Activated CD8-positive, alpha-beta memory T cell treated with anti-CD3 and anti-CD28 coated beads, Interleukin-2, amount 50 U/mL, for 4 hours (primary cell): ENCODE data around the gene VCX3A.
"Not testable (repeated sequence)": the region's sequence is repeated elsewhere in the genome, so short reads cannot be mapped to it uniquely, and the experiment has no call there.

Source experiments
- DNase-seq: peaks from one replicate; pipeline ENCODE4 v3.0.0-alpha.2; 2020

Gene VCX3A

DNA sequence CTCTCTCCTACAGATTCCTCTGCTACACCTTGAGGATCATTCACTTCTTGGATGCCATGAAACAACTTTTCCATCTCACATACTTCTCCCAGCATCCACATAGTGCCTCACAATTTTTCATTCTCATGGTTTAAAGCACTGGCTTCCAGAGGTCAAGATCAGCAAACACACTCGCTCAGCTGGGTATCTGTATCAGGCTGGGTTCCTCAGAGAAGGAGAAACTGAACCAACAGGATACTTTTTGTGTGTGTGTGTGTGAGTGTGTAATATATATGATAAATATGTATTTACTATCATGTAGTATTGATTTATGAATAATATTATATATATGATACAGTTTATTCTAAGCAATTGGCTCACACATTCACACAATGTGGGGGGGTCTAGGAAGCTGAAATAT, at the start of gene VCX3A:
Gene VCX3A, minus strand, starts transcription at position 101 of the 400 bp plus-strand sequence. CDS start 621 bp downstream, outside the sequence.
- not testable (repeated sequence) for DNase-seq

DNA sequence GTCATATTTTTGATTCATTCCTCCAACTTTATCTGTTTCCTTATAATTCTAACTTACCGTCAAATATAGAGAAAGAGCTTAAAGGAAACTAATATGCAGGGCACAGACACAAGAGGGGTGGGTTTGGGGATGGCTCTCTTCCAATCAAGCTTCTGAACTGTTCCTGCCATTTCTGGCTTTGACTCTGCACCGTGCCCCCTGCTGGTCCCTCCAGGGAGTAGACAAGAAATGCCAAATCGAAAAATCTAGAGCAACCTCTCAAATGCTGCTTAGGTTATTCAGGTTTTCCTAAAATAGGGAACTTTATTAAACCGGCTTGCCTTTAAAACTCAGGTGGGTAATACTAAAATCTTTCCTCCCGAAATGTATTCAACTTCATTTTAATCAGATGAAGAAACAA, 39.8 kb upstream of the VCX3A start:
- no peak for DNase-seq

DNA sequence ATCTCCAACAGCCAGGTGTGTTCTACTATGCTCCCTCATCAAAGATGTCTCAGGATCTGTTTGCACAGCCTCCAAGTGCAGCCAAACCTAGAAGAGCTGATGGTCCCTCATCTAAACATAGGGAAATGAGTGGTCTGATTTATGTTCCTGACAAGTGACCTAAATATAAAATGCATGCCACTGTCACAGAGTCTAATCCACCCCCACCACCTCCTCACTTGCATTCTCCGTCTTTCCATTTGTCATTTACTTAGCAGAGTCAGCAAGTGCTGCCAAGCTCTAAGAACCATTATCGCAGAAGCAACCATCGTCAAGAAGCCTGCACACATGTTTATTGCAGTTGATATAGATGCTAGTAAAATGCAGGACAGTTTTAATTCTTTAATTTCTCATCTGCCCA, 33.1 kb upstream of the VCX3A start:
- DNase-seq = no peak

DNA sequence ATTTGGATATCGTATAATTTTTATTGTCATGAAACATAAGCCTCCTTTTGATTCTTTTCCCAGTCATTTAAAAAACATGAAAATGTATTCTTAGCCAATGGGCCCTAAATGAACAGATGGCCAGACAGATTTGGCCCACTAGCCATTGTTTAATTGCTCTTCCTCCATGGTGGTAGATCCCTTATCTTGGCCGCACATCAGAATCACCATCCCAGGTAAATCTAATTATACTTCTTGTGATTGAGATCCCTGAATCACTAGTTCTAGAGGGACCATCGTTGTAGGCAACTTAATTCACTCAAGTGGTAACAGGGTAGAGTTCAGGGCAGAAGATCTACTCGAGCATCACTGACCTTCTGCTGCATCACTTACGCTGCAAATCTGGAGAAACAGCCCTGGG, 24.1 kb upstream of the VCX3A start:
- DNase-seq = no peak

DNA sequence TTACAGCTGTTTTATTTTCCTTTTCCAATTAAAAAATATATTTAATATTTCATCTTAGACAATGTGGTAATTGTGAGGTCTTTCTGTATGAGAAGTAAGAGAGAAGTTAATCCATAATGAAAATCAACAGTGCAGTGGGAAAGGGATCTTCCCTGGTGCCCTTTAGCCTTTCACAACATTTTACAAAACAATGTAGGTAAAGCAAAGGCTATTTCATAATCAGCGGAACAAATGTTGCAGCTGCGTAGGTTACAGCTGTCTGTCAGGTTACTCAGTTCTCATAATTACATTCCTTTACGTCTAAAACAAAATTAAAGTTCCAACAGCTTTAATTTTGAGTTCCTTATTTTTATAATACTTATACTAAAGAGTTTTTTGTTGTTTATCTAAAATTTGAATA, 22.8 kb upstream of the VCX3A start:
- no peak for DNase-seq

DNA sequence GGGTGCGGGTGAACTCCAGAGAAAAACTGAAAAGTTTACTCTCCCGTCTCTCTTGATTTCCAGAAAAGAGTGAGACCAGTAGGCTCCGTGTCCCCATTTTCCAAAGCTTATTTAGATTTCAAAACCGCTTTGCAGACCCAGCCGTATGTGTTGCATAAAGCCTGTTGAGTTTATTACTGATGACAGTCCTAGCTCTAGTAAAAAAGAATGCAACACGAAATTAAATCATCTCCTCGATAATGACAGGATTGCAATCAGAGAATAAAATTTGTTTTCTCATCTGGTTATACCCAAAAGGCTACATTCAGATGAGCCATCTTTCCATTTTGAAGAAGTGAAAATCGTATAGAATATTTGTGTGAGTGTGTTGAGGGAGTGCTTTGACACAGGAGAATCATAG, 16.1 kb upstream of the VCX3A start:
- no peak for DNase-seq

DNA sequence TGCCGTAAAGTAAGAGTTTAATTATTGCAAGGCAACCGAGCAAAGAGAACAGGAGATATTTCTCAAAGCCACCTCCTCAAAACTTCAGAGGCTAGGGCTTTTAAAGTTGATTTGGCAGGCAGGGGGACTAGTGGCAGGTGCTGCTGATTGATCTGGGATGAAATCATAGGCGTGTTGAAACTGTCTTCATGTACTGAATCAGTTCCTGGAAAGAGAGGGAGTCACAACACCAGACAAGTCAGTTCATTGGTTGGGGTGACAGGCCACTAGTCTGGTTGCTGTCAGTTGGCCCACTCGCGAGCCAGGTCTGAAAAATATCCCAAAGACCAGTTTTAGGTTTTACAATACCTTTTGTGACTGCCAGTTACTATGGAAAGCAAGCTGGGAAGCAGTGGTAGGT, 10.8 kb upstream of the VCX3A start:
- no peak for DNase-seq

DNA sequence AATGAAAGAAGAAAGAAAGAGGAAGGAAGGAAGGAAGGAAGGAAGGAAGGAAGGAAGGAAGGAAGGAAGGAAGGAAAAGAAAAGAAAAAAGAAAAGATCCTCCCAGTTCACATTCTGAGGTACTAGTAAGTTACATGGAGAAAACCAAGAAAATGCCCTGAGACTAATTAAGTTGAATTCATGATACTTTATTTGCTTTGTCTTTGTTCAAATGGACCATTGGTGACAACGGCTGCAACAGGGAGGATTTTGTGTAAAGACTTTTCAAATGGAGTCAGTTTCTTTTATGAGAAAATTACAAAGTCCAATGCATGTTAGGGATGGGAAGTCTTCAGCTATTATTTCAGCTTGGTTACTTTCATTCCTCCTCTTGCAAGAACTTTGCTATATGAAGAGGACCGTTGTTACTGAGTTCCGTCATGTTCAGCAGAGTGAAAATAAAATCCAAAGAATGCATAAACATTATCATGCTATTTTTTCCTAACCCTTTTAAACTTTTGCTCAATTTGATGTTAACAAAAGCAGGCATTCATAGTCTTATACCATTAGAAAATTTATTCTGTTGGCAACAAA, 8.3 kb downstream of the VCX3A start:
- DNase-seq = no peak

DNA sequence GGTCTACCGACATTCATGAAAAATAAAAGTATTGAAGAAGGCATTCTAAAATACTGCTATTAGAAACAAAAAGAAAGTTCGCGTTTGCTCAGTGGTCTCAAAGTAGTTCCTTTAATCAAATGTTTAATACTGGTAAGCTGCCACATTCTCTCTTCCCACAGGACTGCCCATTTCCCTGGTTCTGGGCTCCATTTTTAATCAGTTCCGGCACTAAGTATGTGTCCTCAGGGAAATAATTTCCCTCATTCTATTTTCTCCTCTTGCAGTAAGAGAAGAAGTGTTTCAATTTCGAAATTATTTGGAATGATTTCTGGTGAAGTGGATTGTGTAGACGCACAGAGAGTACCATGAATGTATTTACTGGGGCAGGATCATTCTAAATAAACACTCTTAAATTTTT, 17.5 kb downstream of the VCX3A start:
- no peak for DNase-seq

DNA sequence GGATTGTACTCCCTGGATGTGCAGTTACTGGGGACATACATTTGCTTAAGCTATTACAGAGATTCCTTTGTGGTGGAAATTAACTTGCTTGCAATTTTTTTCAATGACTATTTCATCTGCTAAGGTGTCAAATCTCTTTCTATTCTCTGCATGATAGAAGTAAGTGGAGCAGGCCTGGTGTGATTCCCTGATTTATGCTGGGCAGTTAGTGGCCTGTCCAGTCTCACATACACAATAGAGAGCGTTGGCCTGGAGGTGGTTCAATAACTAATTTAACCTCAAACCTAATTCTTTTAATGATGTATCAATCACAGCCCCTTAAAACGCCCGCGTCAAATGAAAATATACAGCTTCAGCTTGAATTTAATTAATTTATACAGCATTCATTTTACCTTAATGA, 28.5 kb downstream of the VCX3A start:
- DNase-seq = no peak

DNA sequence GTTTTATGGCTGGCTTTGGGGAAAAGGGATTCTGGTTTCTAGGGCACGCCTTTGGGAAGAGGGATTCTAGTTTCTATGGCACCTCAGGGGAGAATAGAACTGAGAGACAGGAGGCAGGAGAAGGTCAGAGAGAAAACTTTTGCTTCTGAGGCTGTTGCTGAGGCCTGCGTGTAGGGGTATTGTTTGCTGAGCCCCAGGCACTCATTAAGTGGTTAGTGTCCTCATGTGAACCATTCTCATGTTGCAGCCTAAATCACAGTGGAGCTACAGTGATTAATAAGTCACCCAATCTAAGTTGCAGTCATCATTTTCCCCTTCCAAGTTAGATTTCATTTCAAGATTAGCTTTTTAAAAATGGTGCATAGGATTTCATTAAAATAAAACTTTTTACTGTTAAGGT, 29.0 kb downstream of the VCX3A start:
- no peak for DNase-seq

DNA sequence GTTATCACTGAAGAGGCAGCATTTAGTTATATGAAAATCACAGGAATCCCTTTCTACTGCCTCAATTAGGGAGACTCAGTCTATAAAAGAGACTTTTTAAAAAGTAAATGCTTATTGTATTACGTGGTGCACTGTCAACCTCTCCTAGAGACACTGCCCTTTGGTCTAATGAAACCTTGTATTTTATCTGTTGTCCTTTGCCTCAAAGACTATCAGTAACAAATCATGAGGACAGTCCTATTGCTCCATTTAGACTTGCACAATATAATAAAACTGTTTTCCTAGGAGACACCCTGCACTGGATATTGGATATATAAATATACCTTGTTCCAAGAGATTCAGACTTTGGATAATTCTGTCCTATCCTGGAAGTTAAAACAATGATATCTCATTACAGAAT, 34.2 kb downstream of the VCX3A start:
- DNase-seq = no peak

DNA sequence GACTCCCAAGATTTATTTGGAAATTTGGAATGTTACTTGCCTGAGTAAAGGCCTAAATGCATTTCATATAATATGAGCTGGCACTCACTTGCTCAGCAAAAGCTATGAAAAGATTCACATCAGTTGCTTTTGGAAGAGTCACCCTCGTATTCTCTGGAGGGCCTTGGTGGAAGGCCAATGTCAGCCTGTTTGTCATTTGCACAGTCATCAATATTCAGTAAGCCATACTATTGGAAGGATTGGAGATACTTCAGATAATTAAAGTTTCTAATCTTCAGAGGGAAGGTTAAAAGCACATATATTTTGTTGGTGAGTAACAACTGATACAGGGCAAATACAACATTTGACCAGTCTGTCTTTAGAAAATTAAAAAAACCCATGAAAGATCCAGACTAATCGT, 36.6 kb downstream of the VCX3A start:
- DNase-seq = no peak
